GM19468 (cell line): Measurements from ENCODE around the gene ST8SIA2.

Source experiments
- ATAC-seq: cut with Tn5 transposase; IDR thresholded peaks from one replicate; pipeline ENCODE4 v1.9.1; 2021; ENCODE audit warnings: mild to moderate bottlenecking, moderate library complexity, moderate number of reproducible peaks; ENCODE audit not compliant: unreplicated experiment; ENCODE audit errors: extremely low read depth

ST8SIA2 gene, protein sequence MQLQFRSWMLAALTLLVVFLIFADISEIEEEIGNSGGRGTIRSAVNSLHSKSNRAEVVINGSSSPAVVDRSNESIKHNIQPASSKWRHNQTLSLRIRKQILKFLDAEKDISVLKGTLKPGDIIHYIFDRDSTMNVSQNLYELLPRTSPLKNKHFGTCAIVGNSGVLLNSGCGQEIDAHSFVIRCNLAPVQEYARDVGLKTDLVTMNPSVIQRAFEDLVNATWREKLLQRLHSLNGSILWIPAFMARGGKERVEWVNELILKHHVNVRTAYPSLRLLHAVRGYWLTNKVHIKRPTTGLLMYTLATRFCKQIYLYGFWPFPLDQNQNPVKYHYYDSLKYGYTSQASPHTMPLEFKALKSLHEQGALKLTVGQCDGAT

DNA sequence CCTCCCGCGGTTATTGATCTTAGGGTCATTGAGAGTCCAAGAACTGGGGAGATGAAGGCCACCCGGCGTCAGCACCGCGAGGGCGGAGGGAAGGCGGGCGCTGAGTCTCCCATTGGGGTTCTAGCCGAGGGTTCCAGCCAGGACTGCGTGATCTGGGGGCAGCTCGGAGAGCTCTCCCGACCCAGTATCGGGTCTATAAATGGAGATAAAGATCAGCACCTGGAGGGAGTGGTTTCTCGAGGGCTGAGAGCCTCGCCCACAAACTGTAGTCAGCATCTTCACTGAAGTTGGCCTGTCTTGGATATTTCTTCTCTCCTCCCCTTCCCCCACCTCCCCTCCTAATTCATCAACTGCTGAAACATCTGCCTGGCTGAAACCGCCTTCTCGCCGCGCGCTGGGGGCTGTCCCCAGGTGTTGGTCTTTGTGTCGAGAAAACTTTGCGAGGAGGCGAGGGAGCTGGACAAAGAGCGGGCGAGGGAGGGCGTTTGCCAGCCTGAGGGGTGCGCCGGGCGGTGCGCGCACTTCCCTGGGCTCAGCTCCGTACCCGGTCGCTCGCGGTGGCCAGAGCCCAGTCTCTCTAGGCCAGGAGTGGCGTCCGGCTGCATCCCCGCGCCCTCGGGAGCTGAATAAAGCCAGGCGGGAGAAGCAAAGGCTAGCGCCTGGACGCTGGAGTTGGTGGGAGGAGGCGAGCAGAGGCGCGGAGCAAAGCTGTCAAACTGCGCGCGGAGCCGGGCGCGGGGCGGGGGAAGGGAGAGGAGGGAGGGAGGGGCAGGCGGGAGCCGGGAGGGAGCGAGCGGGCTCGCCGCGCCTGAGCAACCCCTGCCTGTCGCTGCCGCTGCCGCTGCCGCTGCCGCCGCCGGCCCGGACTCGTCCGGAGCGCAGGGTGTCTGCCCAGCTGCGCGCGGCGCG lies at the start of gene ST8SIA2:
Gene ST8SIA2 (plus strand): TSS at position 811 of the 909 bp plus-strand sequence. CDS start 184 bp downstream, outside the sequence.
- no peak for ATAC-seq

DNA sequence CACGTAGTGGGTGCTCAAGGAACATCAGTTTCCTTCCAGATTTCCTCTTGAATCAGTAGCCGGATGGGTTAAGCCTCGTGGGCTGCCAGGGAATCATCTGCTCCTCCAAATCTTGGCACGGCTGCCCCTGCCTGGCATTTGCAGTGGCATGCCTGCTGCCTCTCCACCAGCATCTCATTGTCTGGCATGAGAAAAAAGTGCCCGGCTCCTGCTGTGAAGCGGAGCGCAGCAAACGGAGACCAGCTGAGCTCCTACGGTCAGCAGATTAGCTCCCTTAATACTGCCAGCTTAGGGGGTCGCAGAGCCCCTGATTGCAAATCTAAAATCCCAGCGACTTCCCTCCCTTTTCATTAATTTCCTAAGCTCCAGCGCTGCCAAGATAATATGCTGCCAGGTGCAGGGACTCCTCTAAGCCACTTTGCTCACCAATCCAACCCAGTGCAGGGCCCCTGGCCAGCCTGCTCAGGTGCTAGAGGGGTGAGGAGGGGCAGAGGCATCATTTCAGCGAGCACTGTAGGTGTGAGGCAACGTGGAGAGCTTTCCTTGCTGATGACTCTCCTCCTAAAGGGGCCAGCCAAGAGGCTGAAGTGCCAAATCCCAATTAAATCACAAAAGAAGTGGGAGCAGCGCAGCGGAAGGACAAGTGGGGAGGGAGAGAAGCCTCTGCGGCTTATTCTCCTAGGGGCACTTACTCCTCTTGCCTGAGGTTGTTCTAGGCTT lies 49.6 kb upstream of the ST8SIA2 start:
- no peak for ATAC-seq

DNA sequence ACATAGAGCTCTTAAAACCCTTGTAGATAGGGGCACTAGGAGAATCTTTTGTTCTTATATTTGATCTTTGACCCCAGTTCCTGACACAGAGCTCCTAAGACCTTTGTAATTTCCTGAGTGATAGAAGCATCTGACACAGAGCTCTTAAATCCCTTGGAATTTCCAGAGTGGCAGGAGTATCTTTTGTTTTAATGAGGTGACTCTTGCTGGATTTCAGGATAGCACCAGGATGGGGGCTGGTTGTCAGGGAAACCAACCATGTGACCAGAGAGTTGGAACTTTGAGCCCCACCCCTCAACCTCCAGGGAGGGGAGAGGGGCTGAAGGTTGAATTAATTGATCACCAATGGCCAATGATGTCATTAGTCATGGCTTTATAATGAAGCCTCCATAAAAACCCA lies 47.6 kb upstream of the ST8SIA2 start:
- ATAC-seq = no peak

DNA sequence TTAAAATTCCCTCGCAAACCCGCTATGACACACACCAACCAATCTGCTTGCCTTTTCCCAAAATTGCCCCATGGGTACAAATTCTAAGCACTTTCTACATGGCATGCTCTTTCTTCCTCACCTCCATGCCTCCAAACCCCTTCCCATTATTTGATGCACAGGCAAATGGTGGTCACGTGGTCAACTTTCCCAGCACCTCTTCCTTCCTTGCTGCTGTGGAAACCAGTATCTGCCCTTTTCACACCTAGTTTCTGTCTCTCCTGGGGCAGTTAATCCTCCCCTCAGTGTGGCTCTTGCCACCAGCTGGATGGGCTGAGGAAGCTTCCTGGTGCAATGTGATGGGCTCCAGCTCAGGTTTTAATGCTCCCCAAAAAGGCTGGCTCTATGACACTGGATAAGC lies 38.4 kb upstream of the ST8SIA2 start:
- ATAC-seq = no peak

DNA sequence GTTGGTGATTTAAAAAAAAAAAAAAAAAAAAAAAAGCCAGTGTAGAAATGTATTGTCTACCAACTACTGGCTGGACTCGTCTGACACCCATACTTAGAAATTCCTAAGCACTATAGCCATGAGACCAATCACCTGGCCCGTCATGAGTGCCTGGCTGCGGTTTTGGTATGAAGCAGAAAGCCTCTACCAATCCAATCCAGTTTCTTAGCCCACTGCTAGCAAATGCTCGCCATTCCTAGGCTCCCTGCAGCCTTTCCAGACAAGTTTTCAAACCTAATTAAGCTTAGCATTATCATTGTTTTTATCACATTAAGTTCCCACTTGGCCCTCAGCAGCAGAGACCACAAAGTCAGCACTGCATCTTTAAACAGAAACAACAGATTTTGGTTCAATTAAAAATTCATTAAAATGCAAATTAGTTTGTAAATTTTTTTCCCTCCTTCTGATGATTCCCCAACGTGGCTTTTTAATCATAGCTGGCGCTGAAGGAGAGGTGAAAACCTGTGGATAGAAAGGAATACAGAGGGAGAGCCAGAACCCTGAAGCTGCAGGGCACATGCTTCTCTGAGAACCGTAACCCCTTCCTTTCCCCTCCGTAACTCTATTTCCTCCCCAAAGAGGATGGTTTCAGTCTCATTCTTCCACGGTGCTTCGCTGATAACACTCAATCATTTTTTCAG lies 32.2 kb upstream of the ST8SIA2 start:
- ATAC-seq = no peak

DNA sequence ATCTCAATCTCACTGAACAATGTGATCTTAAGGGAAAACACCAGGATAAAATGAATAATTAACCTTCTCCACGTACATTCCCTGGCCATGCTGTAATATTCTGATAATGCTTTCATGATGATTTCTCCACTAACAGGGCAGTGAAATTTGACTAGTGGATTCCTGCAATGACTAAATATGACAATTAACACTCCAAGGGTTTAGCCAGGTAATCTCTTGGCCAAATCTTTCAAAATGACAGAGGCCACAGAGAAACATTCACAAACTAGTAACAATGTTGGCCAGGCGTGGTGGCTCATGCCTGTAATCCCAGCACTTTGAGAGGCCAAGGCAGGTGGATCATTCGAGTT lies 31.7 kb upstream of the ST8SIA2 start:
- no peak for ATAC-seq

DNA sequence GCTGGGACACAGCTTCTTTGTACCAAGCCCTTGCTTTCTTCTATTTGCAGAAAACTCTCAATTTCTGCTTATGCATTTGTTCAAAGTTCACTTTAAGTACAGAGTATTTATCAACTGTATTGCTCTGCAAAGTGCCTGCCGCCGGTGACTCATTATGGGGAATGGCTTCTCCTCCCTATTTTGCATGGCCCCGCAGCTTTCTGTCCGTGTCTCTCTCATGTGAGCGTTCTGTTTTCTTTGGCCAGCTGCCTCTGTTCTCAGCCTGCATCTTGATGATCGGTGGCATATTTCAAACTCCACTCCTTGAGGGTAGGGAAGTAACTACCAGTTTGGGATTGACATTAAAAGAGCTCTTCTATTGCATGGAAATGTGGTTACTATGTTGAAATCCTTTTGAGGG lies 28.6 kb upstream of the ST8SIA2 start:
- no peak for ATAC-seq

DNA sequence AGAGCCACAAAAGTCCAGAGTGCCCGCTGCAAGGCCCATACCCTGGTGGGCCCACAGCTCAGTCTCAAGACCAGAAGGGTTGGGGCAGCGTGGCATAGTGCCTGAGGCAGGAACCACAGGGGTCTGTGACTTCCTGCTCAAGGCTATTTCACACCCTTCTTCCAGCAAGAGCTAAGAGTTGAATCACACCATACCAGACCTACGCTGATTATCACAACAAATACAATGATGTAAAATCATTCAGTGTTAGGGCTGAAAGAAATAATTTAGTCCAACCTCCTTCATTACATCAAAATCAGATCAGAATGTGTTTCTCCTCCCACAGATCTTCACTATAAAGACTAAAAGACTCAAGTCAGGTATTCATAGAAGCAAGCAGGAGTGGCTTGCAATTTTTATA lies 27.8 kb upstream of the ST8SIA2 start:
- ATAC-seq = no peak

DNA sequence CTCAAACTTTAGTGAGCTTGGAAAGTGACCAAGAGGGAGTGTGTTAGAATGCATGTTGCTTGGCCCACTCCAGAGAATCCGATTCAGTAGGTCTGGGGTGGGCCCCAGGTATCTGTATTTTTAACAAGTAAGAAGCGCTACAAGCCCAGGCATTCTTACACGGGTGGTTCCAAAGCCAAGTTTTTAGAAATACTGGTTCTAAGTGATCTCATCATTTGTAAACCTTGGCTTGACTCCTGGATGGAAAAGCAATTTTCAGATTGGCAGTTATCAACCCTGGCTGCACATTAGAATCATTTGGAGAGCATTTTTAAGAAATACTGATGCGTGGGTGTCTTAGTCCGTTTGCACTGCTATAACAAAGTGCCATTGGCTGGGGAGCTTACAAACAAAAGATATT lies 27.3 kb upstream of the ST8SIA2 start:
- no peak for ATAC-seq

DNA sequence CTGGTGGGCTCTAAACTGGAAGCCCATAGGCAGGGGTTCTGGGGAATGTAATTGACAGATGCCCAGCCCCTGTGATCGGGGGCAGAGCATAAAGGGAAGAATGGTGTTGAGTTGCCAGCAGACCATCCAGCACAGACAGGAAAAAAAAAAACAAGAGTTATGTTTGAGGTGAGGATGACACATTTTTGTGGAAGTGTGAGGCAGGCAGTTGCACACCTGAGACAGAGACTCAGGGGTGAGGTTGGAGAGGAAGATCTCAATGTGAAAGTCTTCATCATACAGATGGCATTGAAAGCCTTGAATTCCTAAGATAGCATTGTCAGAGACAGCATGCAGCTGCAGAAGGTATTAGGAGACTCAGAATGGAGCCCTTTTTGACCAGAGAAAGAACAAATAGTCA lies 18.6 kb upstream of the ST8SIA2 start:
- ATAC-seq = no peak

DNA sequence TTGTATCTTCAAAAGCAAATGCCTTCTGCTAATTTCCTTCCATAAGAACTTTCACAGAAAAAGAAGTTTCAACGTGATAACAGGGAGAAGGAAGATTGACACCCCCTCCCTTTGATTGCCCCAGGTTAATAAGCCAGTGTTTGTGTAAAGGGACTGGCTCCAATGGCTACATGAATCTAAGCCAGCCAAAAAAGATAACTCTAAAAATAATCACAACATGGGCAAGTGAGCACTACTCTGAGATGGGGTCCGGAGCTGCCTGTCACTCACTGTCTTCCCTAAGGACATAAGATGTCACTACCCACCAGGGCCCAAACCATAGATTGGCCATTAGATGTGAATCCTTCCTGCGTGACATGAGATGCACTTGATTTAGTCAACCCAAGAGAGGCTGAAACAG lies 17.6 kb upstream of the ST8SIA2 start:
- no peak for ATAC-seq

DNA sequence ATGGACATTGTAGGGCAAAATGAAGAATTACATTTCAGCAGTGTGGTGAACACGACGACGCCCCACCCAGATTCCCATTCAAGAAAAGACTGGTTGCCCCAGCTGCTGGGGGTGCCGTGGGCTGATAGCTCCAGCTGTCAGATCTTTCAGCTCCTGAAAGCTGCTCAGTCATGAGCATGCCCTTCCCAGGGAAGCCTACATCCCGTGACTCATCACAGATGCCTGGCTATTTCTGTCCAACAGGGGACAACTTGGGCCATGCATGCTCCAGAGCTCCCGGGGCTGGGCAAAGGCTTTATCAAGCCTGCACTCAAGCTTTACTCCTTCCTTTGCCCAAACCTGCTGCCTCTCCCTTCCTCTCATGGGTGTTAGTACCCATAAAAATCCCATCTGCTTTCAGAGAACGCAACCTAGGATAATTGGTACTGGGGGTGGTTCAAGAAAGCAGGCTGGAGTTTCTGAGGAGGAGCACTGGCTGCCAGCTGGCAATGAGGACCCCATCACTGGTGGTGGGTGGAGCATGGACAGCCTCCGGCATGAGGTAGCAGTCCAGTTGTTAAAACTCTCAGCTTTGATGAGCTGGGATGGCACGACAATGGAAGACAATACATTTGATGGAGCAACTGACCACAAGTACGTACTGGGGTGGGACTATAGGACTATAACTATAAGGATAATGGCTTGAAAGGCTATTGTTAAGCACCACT lies 16.4 kb upstream of the ST8SIA2 start:
- ATAC-seq = no peak

DNA sequence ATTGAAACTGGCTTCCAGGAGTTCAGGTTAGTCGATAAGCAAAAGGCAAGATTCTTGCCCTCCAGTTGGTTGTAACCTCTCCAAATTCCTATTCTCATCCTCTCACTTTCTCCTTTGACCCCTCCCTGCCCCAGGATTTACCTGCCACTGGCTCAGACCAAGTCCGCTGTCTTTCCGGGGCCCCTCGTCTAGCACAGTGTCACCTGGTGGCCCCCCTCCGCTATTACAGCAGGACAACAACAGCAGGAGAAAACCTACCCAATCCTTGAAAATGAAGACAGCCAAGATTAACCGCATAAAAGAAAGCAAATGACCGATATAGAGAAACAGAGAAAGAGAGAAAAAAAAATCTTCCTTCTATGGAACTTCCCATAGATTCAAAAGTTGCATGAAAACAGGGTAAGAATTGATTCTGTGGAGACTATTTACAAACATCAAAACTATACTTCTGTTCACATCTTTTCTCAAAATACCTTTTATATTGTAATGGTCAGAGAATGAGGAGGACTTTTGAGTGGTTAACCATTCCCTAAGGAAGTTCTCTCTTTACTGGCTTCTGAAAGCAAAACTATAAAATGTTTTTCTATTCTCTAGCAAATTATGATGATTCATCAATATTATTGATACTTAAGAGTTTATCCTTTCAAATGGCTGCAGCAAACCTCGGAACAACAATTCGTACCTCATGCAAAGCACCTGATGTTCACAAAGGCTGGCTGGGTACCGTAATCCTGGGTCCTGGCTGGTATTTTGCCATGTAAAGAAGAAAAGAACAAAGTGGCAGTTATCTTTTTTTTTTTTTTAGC lies 10.0 kb upstream of the ST8SIA2 start:
- no peak for ATAC-seq

DNA sequence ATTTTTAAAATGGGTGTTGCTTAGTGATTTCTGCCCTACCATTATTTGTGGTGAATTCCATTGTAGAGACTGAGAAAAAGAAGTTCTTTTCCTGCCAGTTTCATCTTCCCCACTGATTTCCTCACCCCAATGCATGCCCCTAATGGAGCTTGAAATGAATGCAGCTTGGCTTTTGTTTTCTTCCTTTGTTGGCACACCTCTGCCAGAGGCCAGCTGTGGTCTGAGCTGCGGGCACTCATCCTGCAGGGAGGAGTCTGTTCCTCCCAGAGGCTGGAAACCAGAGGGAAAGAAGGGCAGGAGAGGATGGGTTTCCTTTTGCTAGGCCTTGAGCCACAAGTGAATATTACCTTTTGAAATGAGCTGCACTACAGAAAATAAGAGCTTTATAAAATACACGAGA lies 9.3 kb upstream of the ST8SIA2 start:
- no peak for ATAC-seq

DNA sequence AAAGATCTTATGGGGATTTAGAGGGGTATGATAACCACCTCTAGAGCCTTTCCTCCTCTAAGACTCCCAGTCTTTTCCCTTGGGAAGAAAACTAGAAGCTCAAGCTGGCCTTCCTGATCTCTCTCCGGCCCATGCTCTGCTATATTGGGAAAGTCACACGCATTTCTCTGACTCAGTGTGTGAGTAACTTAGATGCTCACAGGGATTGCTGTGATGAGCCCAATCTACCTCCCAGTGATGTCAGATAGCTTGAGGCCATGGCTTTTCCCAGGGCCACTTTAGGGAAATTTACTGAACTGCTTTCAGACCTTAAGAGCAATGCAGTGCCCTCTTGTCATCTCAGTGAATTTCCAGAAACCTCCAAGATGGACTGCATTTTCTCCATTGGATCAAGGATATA lies 8.6 kb upstream of the ST8SIA2 start:
- no peak for ATAC-seq

DNA sequence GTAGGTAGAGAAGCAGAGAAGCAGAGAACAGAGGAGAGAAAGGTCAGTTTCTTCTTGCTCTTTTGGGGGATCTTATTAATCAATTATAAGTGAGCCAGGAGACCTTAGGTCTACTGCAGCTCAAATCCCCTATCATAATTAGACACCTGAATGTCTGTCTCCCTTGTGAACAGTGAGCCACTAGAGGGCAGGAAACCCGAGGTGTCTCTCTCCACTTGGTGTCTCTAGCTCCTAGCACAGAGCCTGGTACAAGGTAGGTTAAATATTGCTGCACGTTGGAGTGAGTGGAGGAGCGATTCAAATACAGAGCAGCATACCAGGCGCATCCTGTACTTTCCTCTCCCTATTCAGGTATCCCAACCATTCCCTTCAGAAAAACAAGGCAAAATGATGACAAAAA lies 2.0 kb upstream of the ST8SIA2 start:
- no peak for ATAC-seq

DNA sequence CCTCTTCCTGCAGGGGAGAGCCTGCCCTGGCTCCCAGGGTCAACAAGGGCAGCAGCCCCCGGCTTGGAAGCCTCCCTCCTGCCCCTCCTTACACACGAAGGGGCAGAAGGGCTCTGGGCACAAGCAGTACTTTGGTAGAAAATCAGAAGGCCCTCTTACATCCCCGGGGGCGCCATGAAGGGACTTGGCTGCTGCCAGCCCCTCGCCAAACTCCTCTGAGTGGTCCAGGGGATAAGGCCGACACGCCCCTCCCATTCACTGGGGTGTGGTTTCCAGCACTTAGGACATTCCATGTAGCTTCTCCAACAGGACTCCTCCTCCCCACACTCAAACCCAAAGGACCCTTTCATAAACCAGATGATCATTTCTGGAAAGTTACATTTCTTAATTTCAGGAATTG lies 1.2 kb upstream of the ST8SIA2 start:
- no peak for ATAC-seq

DNA sequence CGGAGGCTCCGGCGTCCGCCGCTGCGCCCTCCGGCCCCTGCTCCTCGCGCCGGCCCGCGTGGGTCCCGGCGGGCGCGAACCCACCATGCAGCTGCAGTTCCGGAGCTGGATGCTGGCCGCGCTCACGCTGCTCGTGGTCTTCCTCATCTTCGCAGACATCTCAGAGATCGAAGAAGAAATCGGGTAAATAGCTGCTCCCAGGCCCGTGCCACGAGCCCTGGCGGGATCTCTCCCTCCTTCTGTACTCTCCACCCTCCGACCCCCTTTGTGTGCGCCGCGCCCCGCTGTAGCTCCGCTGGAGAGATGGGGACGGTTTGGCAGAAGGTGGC lies 263 bp downstream of the ST8SIA2 start:
- ATAC-seq = no peak
